Right cardiac atrium (tissue), 5 donors: ENCODE results near the gene SESTD1. TPM values are rescaled to one million over a fixed set of nuclear protein-coding genes. Genes with fewer than 3 reads are reported as not detected.
A peak's percentile ranks its signal among the peaks of the same experiment; 100 is the strongest.

ENCODE experiments used
- ATAC-seq, 2 donors: fragments of 200-7000 bp; cut with Tn5 transposase; one replicate each; pipeline versions ENCODE4 v1.8.0 to v1.9.1; 2020; ENCODE audit warnings: moderate library complexity in 2 of 2, mild to moderate bottlenecking in 1 of 2
- DNase-seq, 3 donors: peaks; one replicate each; pipeline ENCODE4 v3.0.0-alpha.2; 2020
- H3K27ac ChIP-seq: one replicate; pipeline ENCODE4 v1.5.1; 2013; ENCODE audit warnings: mild to moderate bottlenecking, low read length, control low read depth, moderate library complexity
- H3K27me3 ChIP-seq: one replicate; pipeline ENCODE4 v1.6.1; 2013; ENCODE audit not compliant: control insufficient read depth, insufficient read depth
- H3K4me1 ChIP-seq: one replicate; pipeline ENCODE4 v1.6.1; 2013; ENCODE audit warnings: low read length; ENCODE audit not compliant: control insufficient read depth, insufficient read depth
- H3K4me3 ChIP-seq: one replicate; pipeline ENCODE4 v1.5.1; 2013; ENCODE audit warnings: low read length, control low read depth
- H3K9me3 ChIP-seq: one replicate; pipeline ENCODE4 v1.6.1; 2013; ENCODE audit warnings: low read length; ENCODE audit not compliant: control insufficient read depth
- WGBS: extraction: QIAGEN DNeasy Blood & Tissue Kit; methylation state at CpG from one replicate; pipeline ENCODE4 v1.1.7; 2013; 5-methylcytosine and 5-hydroxymethylcytosine counted together
- intact Hi-C, 4 donors: fragments of 100-400 bp; cut with DNase I; formaldehyde crosslinking; loops; one replicate each; pipeline versions ENCODE4 v1.11.0 to v1.14.0; 2022 to 2023
- polyA plus RNA-seq: library from polyadenylated mRNA; stranded (reverse); fragments of 200-250 nt; gene quantifications from one replicate; pipeline ENCODE4 v1.2.3, GENCODE V29; 2013
- total RNA-seq, 4 donors: library from RNA; stranded (reverse); fragmentation: NEBNext Ultra II Directional; extraction: Animal tissue kit (Norgen Biotek cat#: 25700); gene quantifications; one replicate each; pipeline ENCODE4 v1.2.1, GENCODE V29; 2021
- donor health status: healthy with polysubstance abuse.
- donor health status: DM: no; HTN: yes; CAD: no.
- donor health status: DM: no; HTN: no; CAD: no.
- donor health status: DM: no; HTN: yes; CAD: no; lungs with severe emphysema.
- donor health status: DM: yes; HTN: yes; CAD: no.

The SESTD1 gene
- total and polyA plus RNA-seq, 5 donors: 8.4 to 66.7 (median 54.4) TPM

GRCh38 chr2:179290329-179290728, 25.7 kb upstream of the SESTD1 start:
- Histone ChIP-seq H3K27me3 (no peaks in the 10 kb centered on the region), H3K9me3 (no peaks in the 10 kb centered on the region), H3K4me1 (no peaks in the 10 kb centered on the region), H3K4me3 (no peak overlapping the region), H3K27ac (no peak overlapping the region)
- ATAC-seq: no peak
- intact Hi-C loops: no loop called here
- no peak for DNase-seq
- WGBS: 100% methylated on average over 1 of the region's 1 CpG

- no peaks in the 10 kb centered on the region for H3K9me3 ChIP-seq
- no peaks in the 10 kb centered on the region for H3K4me1 ChIP-seq
- no peak overlapping the region for H3K4me3 ChIP-seq
- ATAC-seq (no peak), DNase-seq (no peak)
- H3K27ac ChIP-seq: no peak overlapping the region
- H3K27me3 ChIP-seq: no peaks in the 10 kb centered on the region
- intact Hi-C loops: no loop called here
Observed at GRCh38 chr2:179285060-179285459, 20.4 kb upstream of the SESTD1 start.

- Histone ChIP-seq H3K27me3 (no peaks in the 10 kb centered on the region), H3K9me3 (no peaks in the 10 kb centered on the region), H3K4me1 (no peaks in the 10 kb centered on the region), H3K27ac (no peak overlapping the region), H3K4me3 (no peak overlapping the region)
- intact Hi-C loops: loop anchor here in 1 of 4 donors (10.0 kb wide), 1 partner anchor 57 kb away; no protein-coding TSS in a partner anchor
- DNase-seq (no peak), ATAC-seq (no peak)
- 85% methylated on average over 3 of the region's 3 CpGs for WGBS
Observed at GRCh38 chr2:179277429-179278196, 13.0 kb upstream of the SESTD1 start.

GRCh38 chr2:179275253-179276012, 10.8 kb upstream of the SESTD1 start:
- DNase-seq (no peak), ATAC-seq (peak in 1 of 2 donors; percentile 51)
- Histone ChIP-seq H3K9me3 (no peaks in the 10 kb centered on the region), H3K4me3 (no peak overlapping the region), H3K27me3 (no peaks in the 10 kb centered on the region), H3K27ac (no peak overlapping the region), H3K4me1 (no peaks in the 10 kb centered on the region)
- intact Hi-C loops: loop anchor here in 1 of 4 donors (10.0 kb wide), 1 partner anchor 59 kb away; no protein-coding TSS in a partner anchor
- WGBS: 63% methylated on average over 4 of the region's 4 CpGs

DNA sequence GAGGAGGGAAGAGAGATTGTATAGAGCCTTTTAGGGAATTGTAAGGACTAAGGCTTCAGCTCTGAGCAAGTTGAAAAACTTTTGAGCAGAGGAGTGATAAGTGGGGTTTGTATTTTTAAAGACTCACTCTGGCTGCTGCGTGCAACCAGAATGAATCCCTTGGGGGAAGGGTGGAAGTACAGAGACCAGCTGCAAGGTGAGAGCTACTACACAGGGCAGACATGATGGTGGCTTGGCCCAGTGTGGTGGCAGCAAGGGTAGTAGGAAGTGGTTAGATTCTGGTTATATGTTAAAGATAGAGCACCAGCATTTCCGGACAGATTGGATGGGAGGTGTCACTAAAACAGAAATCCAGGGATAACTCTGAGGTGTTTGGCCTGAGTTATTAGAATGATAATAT, 10.1 kb upstream of the SESTD1 start:
- peak in 1 of 3 donors; percentile 46 for DNase-seq
- Histone ChIP-seq H3K9me3 (no peaks in the 10 kb centered on the region), H3K27me3 (no peaks in the 10 kb centered on the region), H3K4me1 (no peaks in the 10 kb centered on the region), H3K27ac (peak overlapping the region; percentile 14), H3K4me3 (no peak overlapping the region)
- WGBS: 49% methylated on average over 2 of the region's 2 CpGs
- ATAC-seq: peak in 1 of 2 donors; percentile 34
- intact Hi-C loops: loop anchor here in 1 of 4 donors (10.0 kb wide), 1 partner anchor 60 kb away; no protein-coding TSS in a partner anchor

DNA sequence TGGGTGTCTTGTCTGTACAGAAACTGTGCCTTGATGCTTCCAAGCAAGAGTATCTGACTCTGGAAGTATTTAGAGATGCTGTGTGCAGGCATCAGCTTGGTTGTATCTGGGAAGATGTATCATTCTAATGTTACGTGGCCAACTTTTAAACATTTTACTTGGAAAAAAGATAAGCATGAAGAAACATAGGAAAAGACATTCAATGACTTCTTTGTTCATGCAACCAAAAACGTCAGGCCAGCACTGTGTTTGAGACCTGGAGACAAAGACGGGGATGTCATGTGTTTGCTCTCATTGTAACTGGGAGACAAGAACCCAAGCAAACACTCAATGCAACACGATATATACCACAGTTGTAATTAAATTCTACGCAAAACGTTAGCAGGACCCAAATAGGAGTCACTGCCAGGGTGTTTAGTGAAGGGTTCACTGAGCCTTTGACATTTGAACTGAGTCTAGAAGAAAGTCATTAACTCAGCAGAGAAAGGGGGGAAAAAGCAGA, 8.9 kb upstream of the SESTD1 start:
- ATAC-seq (peak; percentile 45 to 66), DNase-seq (peak in 1 of 3 donors; percentile 44)
- intact Hi-C loops: loop anchor here in 1 of 4 donors (10.0 kb wide), 1 partner anchor 61 kb away; no protein-coding TSS in a partner anchor
- Histone ChIP-seq H3K4me3 (no peak overlapping the region), H3K27me3 (no peaks in the 10 kb centered on the region), H3K9me3 (no peaks in the 10 kb centered on the region), H3K27ac (peak overlapping the region; percentile 50), H3K4me1 (no peaks in the 10 kb centered on the region)
- 64% methylated on average over 6 of the region's 6 CpGs for WGBS

DNA sequence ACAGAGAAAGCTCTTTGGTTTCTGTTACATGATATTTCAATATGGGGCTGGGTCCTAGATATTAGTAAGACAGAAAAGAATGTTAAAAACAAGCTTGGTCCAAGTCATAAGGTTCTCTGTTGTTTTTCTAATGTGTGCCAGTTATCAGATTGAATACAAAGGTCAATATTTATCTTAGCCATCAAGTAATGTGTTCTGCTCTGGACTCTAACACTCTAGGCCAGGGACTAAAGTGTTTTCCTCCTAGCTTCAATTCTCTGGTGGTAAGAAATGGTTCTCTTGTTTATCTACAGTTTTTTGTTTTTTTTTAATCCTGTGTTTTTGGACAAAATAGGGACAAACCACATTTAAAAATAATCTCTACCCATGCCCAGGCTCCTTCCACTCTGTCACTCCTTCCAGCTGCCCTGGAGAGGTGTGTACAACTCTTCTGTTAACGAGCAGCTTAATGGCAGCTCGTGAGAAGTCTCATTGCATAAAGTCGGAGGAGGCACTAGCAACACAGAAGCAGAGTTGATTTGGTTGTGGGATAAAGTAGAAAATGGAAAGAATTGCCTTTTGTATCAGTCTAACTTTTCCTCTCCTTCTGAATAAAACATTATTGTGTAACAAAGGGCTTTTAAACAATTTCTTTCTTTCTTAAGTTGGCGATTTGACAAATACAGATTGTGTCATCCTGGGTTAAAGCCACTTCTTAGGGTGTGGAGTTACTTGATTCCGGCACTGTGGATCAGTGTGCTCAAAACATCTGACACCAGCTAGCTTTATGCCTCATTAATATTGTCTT, 8.0 kb upstream of the SESTD1 start:
- Histone ChIP-seq H3K4me3 (no peak overlapping the region), H3K9me3 (no peaks in the 10 kb centered on the region), H3K4me1 (no peaks in the 10 kb centered on the region), H3K27ac (peak overlapping the region; percentile 87), H3K27me3 (no peaks in the 10 kb centered on the region)
- 59% methylated on average over 5 of the region's 5 CpGs for WGBS
- ATAC-seq (peak; percentile 84 to 88), DNase-seq (peak in 1 of 3 donors; percentile 38)
- intact Hi-C loops: loop anchor here in 1 of 4 donors (10.0 kb wide), 1 partner anchor 62 kb away; no protein-coding TSS in a partner anchor

DNA sequence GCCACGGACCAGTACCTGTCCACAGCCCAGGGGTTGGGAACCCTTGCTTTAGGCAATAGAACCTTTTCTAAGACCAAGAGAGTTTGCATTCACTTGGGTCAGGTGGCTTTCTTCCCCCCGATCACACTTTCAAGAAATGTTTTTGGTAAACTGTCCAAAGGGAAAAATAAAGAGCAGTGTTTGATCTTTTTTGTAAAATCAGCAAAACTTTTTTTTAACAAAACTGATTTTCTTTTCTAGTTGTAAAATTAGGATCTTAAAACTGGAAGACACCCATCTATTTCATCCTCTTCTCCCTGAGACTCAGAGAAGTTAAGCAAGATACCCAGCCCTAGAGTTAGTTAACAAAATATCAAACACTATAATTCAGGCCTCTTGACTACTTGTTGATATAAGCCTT, 6.1 kb upstream of the SESTD1 start:
- H3K27me3 ChIP-seq: no peaks in the 10 kb centered on the region
- intact Hi-C loops: loop anchor here in 1 of 4 donors (10.0 kb wide), 1 partner anchor 64 kb away; no protein-coding TSS in a partner anchor
- 96% methylated on average over 2 of the region's 2 CpGs for WGBS
- H3K27ac ChIP-seq: no peak overlapping the region
- DNase-seq: no peak
- ATAC-seq: no peak
- no peaks in the 10 kb centered on the region for H3K4me1 ChIP-seq
- H3K4me3 ChIP-seq: no peak overlapping the region
- H3K9me3 ChIP-seq: no peaks in the 10 kb centered on the region

DNA sequence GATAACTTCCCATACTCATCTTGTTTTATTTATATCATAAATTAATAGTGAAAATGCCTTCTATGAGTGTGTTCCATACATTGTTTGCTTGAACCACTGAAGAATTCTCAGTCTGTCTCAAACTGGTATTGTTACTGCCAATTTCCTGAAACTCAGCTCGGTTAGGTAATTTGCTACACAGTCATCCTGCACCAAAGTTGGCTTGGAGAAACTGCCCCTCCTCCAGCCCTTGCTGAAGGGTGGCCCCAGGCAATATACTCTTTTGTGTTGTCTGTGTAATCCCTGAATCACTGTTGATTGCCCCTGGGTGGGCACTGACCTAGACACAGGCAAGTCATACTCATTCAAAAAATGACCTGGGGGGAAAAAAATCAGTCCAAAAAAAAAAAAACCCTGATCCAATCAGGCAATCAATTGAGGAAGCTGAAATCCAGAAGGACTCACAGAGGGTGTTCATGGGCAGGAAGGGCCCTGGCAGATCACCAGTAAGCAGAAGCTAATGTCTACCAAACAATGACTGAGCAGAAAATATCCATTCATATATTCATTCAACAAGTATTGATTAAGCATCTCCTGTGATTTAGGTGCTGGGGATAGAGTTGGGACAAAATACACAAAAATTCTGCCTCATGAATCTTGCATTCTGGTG, 3.8 kb upstream of the SESTD1 start:
- Histone ChIP-seq H3K9me3 (no peaks in the 10 kb centered on the region), H3K27me3 (no peaks in the 10 kb centered on the region), H3K4me3 (no peak overlapping the region), H3K4me1 (no peaks in the 10 kb centered on the region), H3K27ac (no peak overlapping the region)
- ATAC-seq (no peak), DNase-seq (peak in 1 of 3 donors; percentile 47)
- WGBS: 53% methylated on average over 1 of the region's 1 CpG
- intact Hi-C loops: no loop called here

DNA sequence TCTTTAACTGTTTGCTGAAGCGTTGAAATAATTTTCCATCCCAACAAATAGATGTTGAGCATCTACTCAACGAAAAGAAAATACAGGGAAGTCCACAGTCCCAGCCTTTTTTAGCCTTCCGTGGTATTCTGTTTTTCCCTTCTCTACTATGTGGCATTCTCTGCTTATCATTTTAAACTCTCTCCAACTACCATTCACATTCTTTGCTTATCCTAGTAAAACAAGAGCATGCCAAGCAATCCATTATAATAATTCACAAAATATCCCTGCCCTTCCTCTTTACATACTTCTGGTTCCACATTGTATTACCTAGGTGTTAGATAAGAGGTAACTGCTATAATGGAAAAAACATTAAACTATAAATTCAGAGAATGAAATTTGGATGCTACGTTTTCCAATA, 1.6 kb upstream of the SESTD1 start:
- intact Hi-C loops: no loop called here
- ATAC-seq (no peak), DNase-seq (no peak)
- Histone ChIP-seq H3K4me3 (no peak overlapping the region), H3K4me1 (no peaks in the 10 kb centered on the region), H3K27ac (no peak overlapping the region), H3K27me3 (no peaks in the 10 kb centered on the region), H3K9me3 (no peaks in the 10 kb centered on the region)
- 67% methylated on average over 4 of the region's 4 CpGs for WGBS
